Erythroblast (primary cell): ENCODE measurements around the gene SENP1.

ENCODE experiments used
- GATA1 ChIP-seq: IDR thresholded peaks from 2 replicates; pipeline ENCODE4 v1.6.1; 2011; ENCODE audit warnings: low read depth, mild to moderate bottlenecking, control low read depth, low read length, moderate library complexity
- POLR2A ChIP-seq: IDR thresholded peaks from 2 replicates; pipeline ENCODE4 v1.6.1; 2011; ENCODE audit warnings: mild to moderate bottlenecking, low read length

DNA sequence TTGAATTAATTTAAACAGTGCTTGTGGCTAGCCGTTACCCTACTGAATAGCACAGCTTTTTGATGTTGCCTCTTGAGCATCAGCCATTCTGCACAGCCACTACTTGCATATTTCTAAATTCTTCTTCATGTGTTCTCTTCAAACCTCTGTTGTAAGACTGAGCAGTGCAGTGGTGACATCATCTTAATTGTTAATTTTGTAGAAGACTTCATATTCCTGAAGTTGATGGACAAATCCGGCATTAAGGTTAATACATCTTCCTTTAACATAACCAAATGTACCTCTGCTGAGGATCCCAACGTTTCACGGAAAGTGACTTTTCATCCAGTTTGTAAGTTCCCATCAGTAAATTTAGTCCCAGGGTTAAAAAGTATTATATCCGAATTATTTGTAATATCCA is 25.6 kb downstream of the SENP1 start:
- TF ChIP-seq POLR2A, result no peak
- TF ChIP-seq GATA1, result no peak
